ENCODE data around the gene MOCS3. TPM values are rescaled to one million over a fixed set of nuclear protein-coding genes. Genes with fewer than 3 reads are reported as not detected.
A peak's percentile ranks its signal among the peaks of the same experiment; 100 is the strongest.

MOCS3 gene
- total and polyA plus RNA-seq, 2 of the 13 experiments (the other 11 are each of a cell fraction or from before 2014, with no cell fraction given), result 3.7 to 8.4 TPM

- no peak for TF ChIP-seq ZNF775 (CRISPR knock-in tag; IDR thresholded peaks at IDR 0.05; ENCODE audit: borderline replicate concordance)
- no peak for TF ChIP-seq SCMH1 (CRISPR knock-in tag; IDR thresholded peaks at IDR 0.05; ENCODE audit: borderline replicate concordance)
- TF ChIP-seq ATF5 (CRISPR knock-in tag; IDR thresholded peaks at IDR 0.05; ENCODE audit: low read depth), result no peak
- peak; percentile 21; the same call in 1 of the 2 replicates for TF ChIP-seq SAP130 (CRISPR knock-in tag; IDR thresholded peaks at IDR 0.05; ENCODE audit: low read depth)
- TF ChIP-seq, protein P1, sequence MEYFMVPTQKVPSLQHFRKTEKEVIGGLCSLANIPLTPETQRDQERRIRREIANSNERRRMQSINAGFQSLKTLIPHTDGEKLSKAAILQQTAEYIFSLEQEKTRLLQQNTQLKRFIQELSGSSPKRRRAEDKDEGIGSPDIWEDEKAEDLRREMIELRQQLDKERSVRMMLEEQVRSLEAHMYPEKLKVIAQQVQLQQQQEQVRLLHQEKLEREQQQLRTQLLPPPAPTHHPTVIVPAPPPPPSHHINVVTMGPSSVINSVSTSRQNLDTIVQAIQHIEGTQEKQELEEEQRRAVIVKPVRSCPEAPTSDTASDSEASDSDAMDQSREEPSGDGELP (IDR thresholded peaks at IDR 0.05; ENCODE audit: borderline replicate concordance, low read depth), result no peak
- no peak for TF ChIP-seq ZNF577 (CRISPR knock-in tag; IDR thresholded peaks at IDR 0.05; ENCODE audit: borderline replicate concordance, low read depth)
- no peak for TF ChIP-seq CERS6 (CRISPR knock-in tag; IDR thresholded peaks at IDR 0.05)
- TF ChIP-seq, protein P2, sequence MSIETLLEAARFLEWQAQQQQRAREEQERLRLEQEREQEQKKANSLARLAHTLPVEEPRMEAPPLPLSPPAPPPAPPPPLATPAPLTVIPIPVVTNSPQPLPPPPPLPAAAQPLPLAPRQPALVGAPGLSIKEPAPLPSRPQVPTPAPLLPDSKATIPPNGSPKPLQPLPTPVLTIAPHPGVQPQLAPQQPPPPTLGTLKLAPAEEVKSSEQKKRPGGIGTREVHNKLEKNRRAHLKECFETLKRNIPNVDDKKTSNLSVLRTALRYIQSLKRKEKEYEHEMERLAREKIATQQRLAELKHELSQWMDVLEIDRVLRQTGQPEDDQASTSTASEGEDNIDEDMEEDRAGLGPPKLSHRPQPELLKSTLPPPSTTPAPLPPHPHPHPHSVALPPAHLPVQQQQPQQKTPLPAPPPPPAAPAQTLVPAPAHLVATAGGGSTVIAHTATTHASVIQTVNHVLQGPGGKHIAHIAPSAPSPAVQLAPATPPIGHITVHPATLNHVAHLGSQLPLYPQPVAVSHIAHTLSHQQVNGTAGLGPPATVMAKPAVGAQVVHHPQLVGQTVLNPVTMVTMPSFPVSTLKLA (IDR thresholded peaks at IDR 0.05), result no peak
- TF ChIP-seq, protein P3, sequence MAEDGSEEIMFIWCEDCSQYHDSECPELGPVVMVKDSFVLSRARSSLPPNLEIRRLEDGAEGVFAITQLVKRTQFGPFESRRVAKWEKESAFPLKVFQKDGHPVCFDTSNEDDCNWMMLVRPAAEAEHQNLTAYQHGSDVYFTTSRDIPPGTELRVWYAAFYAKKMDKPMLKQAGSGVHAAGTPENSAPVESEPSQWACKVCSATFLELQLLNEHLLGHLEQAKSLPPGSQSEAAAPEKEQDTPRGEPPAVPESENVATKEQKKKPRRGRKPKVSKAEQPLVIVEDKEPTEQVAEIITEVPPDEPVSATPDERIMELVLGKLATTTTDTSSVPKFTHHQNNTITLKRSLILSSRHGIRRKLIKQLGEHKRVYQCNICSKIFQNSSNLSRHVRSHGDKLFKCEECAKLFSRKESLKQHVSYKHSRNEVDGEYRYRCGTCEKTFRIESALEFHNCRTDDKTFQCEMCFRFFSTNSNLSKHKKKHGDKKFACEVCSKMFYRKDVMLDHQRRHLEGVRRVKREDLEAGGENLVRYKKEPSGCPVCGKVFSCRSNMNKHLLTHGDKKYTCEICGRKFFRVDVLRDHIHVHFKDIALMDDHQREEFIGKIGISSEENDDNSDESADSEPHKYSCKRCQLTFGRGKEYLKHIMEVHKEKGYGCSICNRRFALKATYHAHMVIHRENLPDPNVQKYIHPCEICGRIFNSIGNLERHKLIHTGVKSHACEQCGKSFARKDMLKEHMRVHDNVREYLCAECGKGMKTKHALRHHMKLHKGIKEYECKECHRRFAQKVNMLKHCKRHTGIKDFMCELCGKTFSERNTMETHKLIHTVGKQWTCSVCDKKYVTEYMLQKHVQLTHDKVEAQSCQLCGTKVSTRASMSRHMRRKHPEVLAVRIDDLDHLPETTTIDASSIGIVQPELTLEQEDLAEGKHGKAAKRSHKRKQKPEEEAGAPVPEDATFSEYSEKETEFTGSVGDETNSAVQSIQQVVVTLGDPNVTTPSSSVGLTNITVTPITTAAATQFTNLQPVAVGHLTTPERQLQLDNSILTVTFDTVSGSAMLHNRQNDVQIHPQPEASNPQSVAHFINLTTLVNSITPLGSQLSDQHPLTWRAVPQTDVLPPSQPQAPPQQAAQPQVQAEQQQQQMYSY (CRISPR knock-in tag; IDR thresholded peaks at IDR 0.05), result no peak
- no peak for TF ChIP-seq ELF4 (CRISPR knock-in tag; IDR thresholded peaks at IDR 0.05; ENCODE audit: borderline replicate concordance)
- no peak for TF ChIP-seq CBX1 (IDR thresholded peaks at IDR 0.05; ENCODE audit: low read depth)
- TF ChIP-seq ZNF850 (CRISPR knock-in tag; conservative IDR thresholded peaks at IDR 0.05), result no peak
- TF ChIP-seq KDM3A (CRISPR knock-in tag; IDR thresholded peaks at IDR 0.05; ENCODE audit: low read depth), result no peak
- TF ChIP-seq KLF11 (CRISPR knock-in tag; IDR thresholded peaks at IDR 0.05), result no peak
- TF ChIP-seq, protein P4, sequence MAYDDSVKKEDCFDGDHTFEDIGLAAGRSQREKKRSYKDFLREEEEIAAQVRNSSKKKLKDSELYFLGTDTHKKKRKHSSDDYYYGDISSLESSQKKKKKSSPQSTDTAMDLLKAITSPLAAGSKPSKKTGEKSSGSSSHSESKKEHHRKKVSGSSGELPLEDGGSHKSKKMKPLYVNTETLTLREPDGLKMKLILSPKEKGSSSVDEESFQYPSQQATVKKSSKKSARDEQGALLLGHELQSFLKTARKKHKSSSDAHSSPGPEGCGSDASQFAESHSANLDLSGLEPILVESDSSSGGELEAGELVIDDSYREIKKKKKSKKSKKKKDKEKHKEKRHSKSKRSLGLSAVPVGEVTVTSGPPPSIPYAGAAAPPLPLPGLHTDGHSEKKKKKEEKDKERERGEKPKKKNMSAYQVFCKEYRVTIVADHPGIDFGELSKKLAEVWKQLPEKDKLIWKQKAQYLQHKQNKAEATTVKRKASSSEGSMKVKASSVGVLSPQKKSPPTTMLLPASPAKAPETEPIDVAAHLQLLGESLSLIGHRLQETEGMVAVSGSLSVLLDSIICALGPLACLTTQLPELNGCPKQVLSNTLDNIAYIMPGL (CRISPR knock-in tag; IDR thresholded peaks at IDR 0.05; ENCODE audit: borderline replicate concordance in 1 of 2, low read depth in 1 of 2), result no peak
- TF ChIP-seq RARA (CRISPR knock-in tag; IDR thresholded peaks at IDR 0.05), result no peak
- no peak for TF ChIP-seq ZNF556 (CRISPR knock-in tag; IDR thresholded peaks at IDR 0.05; ENCODE audit: borderline replicate concordance)
- no peak for TF ChIP-seq ZNF264 (CRISPR knock-in tag; IDR thresholded peaks at IDR 0.05)
- TF ChIP-seq GTF2F1 (IDR thresholded peaks at IDR 0.05; ENCODE audit: low read length), result no peak
- peak; percentile 54; the same call in 1 of the 2 replicates for TF ChIP-seq REPIN1 (CRISPR knock-in tag; IDR thresholded peaks at IDR 0.05; ENCODE audit: borderline replicate concordance, low read depth)
Observed at GRCh38 chr20:50992733-50993457, 34.3 kb downstream of the MOCS3 start (continued).

Data from HepG2 (cell line).